Osteocyte (in vitro differentiated cells): ENCODE results near the gene CBARP. TPM values are rescaled to one million over a fixed set of nuclear protein-coding genes. Genes with fewer than 3 reads are reported as not detected.
A peak's percentile ranks its signal among the peaks of the same experiment; 100 is the strongest.

Source experiments
- DNase-seq: peaks from one replicate; pipeline ENCODE4 v3.0.0; 2021; ENCODE audit warnings: mixed read lengths; ENCODE audit not compliant: unreplicated experiment; ENCODE audit errors: extremely low spot score
- H3K27ac Mint-ChIP-seq: one replicate; pipeline ENCODE4 v1.8.0; 2021; ENCODE audit warnings: mild to moderate bottlenecking, mixed read lengths; ENCODE audit not compliant: unreplicated experiment
- H3K27me3 Mint-ChIP-seq: one replicate; pipeline ENCODE4 v1.8.0; 2021; ENCODE audit warnings: mixed read lengths; ENCODE audit not compliant: unreplicated experiment
- H3K36me3 Mint-ChIP-seq: one replicate; pipeline ENCODE4 v1.8.0; 2021; ENCODE audit warnings: mixed read lengths; ENCODE audit not compliant: unreplicated experiment
- H3K4me1 Mint-ChIP-seq: one replicate; pipeline ENCODE4 v1.8.0; 2021; ENCODE audit warnings: mixed read lengths; ENCODE audit not compliant: unreplicated experiment
- H3K4me3 Mint-ChIP-seq: one replicate; pipeline ENCODE4 v1.8.0; 2021; ENCODE audit warnings: mild to moderate bottlenecking, moderate library complexity, mixed read lengths; ENCODE audit not compliant: unreplicated experiment
- H3K9me3 Mint-ChIP-seq: one replicate; pipeline ENCODE4 v1.8.0; 2021; ENCODE audit warnings: mixed read lengths; ENCODE audit not compliant: unreplicated experiment
- CTCF ChIP-seq: fragments of 200-600 bp; sonication (generic); IDR thresholded peaks from 2 replicates; pipeline ENCODE4 v1.5.0; 2021; ENCODE audit warnings: antibody characterized with exemption, mild to moderate bottlenecking, moderate library complexity
- total RNA-seq: library from RNA; stranded (reverse); gene quantifications from 2 replicates; pipeline ENCODE4 v1.2.1, GENCODE V29; 2021

Gene CBARP
- total RNA-seq, 1 donor from 2014 or later, result 6.9 TPM

DNA sequence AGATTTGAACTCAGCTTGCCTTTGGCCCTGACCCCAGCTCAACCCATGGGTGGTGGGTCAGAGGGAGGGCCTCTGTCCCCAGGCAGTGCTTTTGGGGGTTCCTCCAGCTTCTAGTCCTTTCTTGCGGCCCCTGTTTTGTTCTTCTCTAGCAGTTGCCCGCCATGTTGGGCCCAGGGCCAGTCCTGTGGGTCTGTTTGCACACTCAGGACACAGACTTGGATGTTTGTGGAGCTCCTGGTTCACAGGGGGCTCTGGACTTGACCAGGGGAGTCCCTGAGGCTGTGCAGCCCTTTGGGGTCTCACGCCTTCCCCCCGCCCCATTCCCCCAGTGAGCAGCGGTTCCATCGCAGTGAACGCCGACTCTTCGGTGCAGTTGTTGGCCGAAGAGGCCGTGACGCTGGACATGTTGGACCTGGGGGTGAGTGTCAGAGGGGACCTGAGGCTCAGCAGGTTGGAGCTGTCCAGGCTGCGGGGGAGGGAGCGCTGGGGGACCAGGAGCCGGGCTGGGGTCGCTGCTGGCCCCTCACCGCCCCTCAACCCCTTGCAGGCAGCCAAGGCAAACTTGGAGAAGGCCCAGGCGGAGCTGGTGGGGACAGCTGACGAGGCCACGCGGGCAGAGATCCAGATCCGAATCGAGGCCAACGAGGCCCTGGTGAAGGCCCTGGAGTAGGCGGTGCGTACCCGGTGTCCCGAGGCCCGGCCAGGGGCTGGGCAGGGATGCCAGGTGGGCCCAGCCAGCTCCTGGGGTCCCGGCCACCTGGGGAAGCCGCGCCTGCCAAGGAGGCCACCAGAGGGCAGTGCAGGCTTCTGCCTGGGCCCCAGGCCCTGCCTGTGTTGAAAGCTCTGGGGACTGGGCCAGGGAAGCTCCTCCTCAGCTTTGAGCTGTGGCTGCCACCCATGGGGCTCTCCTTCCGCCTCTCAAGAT, 6.2 kb upstream of the CBARP start:
- H3K4me1 Mint-ChIP-seq, result peaks cover 38% of the 10 kb centered on the region
- no peaks in the 10 kb centered on the region for H3K36me3 Mint-ChIP-seq
- H3K27me3 Mint-ChIP-seq, result no peaks in the 10 kb centered on the region
- peak; percentile 94 for DNase-seq
- H3K27ac Mint-ChIP-seq, result peak overlapping the region; percentile 85
- H3K4me3 Mint-ChIP-seq, result peak overlapping the region; percentile 60
- peak; percentile 92 for TF ChIP-seq CTCF
- H3K9me3 Mint-ChIP-seq, result no peaks in the 10 kb centered on the region

- H3K27ac Mint-ChIP-seq, result peak within 1 kb of the TSS; percentile 95
- no peaks in the 10 kb centered on the region for H3K9me3 Mint-ChIP-seq
- H3K36me3 Mint-ChIP-seq, result no peaks in the 10 kb centered on the region
- DNase-seq, result peak; percentile 97
- peaks cover 43% of the 10 kb centered on the region for H3K4me1 Mint-ChIP-seq
- no peak for TF ChIP-seq CTCF
- H3K4me3 Mint-ChIP-seq, result peak within 1 kb of the TSS; percentile 79
- no peaks in the 10 kb centered on the region for H3K27me3 Mint-ChIP-seq
Observed at GRCh38 chr19:1241417-1242095, 3.8 kb upstream of the CBARP start, which contains the start of gene ATP5F1D. Gene ATP5F1D, plus strand, starts transcription at chr19:1241751. Its CDS starts 100 bp downstream, at chr19:1241851.

GRCh38 chr19:1240925-1241324, 3.1 kb upstream of the CBARP start:
- no peak for DNase-seq

DNA sequence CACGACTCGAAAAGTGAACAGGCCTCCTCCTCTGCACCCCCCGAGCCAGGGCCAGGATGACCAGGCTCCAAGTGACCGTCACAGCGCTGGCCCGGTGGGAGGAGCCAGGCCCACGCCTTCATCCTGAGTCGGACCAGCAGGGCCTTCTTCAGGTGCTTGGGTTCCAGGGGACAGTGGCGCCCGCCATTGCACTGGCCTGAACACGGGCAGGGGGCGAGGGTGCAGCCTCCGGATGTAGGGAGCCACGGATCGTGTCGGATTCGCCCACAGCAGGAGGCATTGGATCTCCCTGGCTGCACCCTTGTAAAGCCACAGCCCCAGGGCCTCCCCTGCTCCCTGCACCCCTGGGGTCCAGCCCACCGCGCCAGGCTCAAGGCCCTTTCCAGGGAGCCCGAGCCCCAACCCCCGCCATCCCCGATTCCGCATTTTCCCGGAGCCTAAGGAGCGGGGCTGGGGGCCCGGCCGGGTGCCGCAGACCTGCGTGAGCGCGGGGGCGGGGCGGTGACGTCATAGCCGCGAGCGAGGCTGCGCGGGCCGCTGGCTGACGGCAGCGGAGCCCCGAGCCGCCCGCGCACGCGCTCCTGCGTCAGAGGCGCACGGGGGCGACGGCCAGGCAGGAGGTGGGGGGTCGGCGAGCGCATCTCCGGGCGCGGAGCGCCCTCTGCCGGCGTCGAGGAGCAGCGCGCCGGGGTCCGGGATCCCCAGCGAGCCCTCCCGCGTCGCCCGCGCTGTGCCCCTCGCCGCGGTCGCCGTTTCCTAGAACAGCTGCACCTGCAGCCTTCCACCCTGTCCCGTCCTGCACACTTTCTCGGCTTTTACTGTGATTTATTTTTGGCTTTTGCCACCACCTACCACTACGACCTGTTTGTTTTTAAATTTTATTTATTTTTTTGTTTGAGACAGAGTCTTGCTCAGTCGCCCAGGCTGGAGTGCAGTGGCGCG, 2.3 kb upstream of the CBARP start:
- Mint-ChIP-seq H3K9me3 (no peaks in the 10 kb centered on the region), H3K27ac (no peak overlapping the region)
- peak; percentile 97 for DNase-seq

More at GRCh38 chr19:1240925-1241324, 3.1 kb upstream of the CBARP start:
- H3K27ac Mint-ChIP-seq, result peak overlapping the region; percentile 95
- TF ChIP-seq CTCF, result no peak
- H3K27me3 Mint-ChIP-seq, result no peaks in the 10 kb centered on the region
- no peaks in the 10 kb centered on the region for H3K9me3 Mint-ChIP-seq
- peaks cover 38% of the 10 kb centered on the region for H3K4me1 Mint-ChIP-seq
- H3K36me3 Mint-ChIP-seq, result no peaks in the 10 kb centered on the region
- peak overlapping the region; percentile 79 for H3K4me3 Mint-ChIP-seq

More for the DNA sequence above, 2.3 kb upstream of the CBARP start:
- Mint-ChIP-seq H3K36me3 (no peaks in the 10 kb centered on the region), H3K4me3 (peak overlapping the region; percentile 59), H3K27me3 (no peaks in the 10 kb centered on the region), H3K4me1 (peaks cover 36% of the 10 kb centered on the region)
- peak; percentile 96 for TF ChIP-seq CTCF
